AML-193 (cell line): ENCODE results near the gene SMIM7.
"Not testable (repeated sequence)": the region's sequence is repeated elsewhere in the genome, so short reads cannot be mapped to it uniquely, and the experiment has no call there.

ENCODE experiments used
- DNase-seq, 2 experiments: peaks; one replicate each; lab custom pipeline; 2025; lab: John Stamatoyannopoulos, UW

The SMIM7 gene

DNA sequence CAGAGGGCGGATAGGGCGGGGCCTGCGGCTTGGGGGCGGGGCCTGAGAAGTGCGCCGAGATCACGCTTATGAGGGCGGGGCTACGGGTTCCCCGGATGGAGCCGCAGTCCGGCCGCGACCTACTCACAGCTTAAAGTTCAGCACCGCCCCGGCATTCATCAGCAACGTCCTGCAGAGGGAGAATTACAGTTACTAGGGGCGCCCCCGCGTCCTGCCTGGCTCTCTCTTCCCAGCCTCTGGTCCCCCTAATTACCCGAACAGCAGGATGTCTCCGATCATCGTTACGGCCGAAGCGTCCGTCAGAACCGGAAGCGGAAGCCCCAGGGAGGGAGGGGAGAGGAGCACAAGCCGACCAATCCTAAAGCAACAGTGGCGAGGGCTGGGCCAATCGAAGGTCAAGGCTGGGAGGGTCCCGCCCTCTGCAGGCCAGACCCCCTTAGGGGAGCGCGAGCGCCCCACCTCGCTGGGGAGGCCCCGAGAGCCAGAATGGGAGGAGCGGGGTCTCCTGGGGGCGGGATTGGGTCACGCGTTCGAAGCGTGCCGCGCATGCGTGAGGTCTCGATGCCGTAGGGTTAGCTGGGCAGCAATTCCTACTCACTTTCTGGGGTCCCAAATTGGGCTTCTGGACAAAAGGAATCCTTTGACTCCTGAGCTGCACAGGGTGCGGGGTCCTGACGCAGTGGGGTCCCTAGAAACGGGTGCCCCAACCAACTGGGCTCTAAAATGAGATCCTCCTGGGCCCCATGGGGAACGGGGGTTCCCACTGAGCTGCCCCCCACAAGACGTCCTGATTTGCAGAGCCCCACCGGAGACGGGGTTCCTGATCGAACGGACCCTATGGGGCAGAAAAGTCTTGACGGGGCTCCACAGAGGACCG, at the start of gene SMIM7:
Gene SMIM7 (minus strand): TSS at position 313 of the 877 bp plus-strand sequence. CDS start 34 bp downstream, at position 279.
- peak; percentile 93 to 94 for DNase-seq

DNA sequence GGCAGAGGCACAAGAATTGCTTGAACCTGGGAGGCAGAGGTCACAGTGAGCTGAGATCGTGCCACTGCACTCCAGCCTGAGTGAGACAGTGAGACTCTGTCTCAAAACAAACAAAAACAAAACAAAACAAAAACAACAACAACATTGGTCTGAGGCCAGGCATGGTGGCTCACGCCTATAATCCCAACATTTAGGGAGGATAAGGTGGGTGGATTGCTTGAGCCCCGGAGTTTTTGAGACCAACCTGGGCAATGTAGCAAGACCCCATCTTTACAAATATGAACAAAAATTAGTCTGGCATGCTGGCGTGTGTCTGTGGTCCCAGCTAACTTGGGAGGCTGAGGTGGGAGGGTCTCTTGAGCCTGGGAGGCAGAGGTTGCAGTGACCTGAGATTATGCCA, 43.7 kb upstream of the SMIM7 start:
- DNase-seq = no peak

DNA sequence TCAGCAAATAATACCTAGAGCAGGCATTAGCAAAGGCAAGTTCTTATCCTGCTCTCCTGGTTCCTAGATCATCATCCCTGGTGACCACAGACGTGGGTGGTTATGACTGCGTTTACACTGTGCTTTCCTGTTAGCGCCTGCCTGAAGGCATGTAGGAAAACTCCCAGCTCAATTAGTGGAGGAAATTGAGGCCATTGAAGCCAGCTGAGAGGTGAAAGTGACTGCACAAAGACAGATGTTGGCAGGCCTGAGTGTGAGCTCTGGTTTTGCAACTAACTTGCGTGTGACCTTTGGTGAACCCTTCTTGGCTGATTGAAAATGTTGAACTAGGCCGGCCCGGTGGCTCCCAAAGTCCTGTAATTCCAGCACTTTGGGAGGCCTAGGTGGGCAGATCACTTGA, 42.2 kb upstream of the SMIM7 start:
- peak in 1 of 2 experiments; percentile 0 for DNase-seq

- no peak for DNase-seq
Observed at GRCh38 chr19:16698914-16699313, 39.0 kb upstream of the SMIM7 start.

DNA sequence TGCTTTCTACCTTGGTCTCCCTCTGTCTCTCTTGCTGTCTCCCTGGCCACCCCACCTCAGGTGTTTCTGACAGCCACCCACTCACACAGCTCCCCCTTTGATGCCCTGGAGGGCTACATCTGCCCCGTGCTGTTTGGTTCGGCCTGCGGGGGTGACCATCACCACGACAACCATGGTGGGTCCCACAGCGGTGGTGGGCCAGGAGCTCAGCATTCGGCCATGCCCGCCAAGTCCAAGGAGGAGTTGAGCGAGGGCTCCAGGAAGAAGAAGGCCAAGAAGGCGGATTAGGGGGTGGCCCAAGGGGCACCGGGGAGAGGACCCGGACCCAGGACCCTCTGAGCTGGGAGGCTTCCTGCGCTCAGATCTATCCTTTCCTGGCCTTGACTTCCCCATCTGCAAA, 28.1 kb upstream of the SMIM7 start:
- no peak for DNase-seq

GRCh38 chr19:16684216-16684615, 24.3 kb upstream of the SMIM7 start:
- no peak for DNase-seq

DNA sequence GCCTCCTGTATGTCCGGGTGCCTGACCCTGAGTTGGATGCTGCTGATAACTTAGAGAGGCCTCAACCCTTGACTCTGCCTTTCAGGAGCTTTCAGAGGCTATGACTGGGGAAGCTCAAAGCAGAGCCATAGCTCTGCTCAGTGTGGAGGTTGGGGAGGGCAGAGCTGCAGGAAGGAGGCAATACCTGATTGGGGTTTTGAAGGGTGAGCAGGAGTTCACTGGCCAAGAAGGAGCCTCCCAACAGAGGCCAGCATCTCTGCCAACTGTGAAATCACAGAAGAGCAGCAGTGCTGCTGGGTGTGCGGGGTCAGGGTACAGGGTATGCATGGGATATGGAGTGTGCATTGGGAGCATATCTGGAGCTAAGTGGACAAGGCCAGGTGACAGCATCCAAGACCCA, 22.6 kb upstream of the SMIM7 start:
- no peak for DNase-seq

GRCh38 chr19:16679811-16680210, 19.9 kb upstream of the SMIM7 start:
- no peak for DNase-seq

GRCh38 chr19:16678498-16678897, 18.6 kb upstream of the SMIM7 start:
- no peak for DNase-seq

DNA sequence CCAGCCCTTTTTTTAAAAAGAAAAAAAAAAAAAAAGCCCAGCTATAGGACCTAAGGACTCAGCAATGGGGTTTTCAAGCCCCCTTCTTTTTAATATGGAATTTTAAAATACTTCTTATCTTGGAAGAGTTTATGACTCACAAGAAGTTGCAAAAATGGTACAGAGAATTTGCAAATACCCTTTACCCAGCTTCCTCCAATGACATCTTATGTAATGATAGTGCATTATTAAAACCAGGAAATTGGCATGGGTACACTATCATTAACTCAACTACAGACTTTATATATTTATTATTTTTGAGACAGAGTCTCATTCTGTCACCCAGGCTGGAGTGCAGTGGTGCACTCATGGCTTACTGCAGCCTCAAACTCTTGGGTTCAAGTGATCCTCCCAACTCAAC, 17.1 kb upstream of the SMIM7 start:
- DNase-seq = peak in 1 of 2 experiments; percentile 17

GRCh38 chr19:16676101-16676798, 16.3 kb upstream of the SMIM7 start:
- no peak for DNase-seq

GRCh38 chr19:16673839-16674238, 13.9 kb upstream of the SMIM7 start:
- DNase-seq = not testable (repeated sequence)

DNA sequence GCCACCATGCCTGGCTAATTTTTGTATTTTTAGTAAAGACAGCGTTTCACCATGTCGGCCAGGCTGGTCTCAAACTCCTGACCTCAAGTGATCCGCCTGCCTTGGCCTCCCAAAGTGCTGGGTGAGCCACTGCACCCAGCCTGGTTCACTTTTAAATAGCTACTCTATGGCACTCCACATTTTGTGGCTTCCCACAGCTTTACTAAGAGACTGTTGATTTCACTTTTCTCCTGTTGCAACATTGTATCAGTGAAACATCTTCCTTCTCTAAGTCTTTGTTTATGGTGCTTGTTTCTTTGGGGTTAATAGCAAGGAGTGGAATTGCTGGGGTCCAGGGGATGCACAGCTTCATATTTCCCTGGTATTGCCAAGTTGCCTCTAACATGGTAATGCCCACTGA, 13.3 kb upstream of the SMIM7 start:
- DNase-seq = peak; percentile 19 to 22

DNA sequence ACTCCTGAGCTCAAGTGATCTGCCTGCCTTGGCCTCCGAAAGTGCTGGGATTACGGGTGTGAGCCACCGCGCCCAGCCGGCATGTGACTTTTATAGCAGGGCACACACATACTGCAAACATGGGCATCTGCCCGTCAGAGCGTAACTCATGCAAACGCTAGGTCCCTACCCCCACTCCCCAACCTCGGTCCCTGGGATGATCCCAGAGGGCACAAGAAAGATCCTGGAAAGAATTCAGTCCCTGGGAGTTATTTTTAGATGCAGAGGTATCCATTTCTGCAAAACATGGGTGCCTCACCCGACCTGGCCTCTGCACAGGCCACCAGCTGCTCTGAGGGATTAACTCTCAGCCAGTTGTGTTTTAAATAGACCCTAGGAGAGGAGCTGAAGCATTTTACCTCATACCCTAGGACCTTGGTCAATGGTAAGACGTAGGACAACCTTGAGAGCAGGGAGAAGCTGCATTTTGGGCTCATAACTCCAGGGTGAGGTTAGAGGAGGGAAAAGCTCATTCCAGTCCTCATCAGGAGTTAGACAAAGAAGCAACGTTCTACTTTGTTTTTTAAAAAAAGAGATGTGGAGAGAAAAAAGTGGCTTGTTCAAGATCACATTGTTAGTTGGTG, 11.8 kb upstream of the SMIM7 start:
- DNase-seq = no peak

- DNase-seq = no peak
Observed at GRCh38 chr19:16670291-16670690, 10.3 kb upstream of the SMIM7 start.

GRCh38 chr19:16668702-16669101, 8.8 kb upstream of the SMIM7 start:
- DNase-seq = not testable (repeated sequence)

DNA sequence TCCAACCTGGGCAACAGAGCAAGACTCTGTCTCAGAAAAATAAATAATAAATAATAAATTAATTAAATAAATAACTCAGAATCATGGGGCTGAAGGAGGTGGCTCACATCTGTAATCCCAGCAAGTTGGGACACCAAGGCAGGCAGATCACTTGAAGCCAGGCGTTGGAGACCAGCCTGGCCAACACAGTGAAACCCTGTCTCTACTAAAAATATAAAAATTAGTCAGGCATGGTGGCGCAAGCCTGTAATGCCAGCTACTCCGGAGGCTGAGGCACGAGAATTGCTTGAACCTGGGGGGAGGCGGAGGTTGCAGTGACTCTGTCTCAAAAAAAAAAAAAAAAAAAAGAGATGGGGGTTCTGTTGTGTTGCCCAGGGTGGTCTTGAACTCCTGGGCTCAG, 8.2 kb upstream of the SMIM7 start:
- DNase-seq = no peak

DNA sequence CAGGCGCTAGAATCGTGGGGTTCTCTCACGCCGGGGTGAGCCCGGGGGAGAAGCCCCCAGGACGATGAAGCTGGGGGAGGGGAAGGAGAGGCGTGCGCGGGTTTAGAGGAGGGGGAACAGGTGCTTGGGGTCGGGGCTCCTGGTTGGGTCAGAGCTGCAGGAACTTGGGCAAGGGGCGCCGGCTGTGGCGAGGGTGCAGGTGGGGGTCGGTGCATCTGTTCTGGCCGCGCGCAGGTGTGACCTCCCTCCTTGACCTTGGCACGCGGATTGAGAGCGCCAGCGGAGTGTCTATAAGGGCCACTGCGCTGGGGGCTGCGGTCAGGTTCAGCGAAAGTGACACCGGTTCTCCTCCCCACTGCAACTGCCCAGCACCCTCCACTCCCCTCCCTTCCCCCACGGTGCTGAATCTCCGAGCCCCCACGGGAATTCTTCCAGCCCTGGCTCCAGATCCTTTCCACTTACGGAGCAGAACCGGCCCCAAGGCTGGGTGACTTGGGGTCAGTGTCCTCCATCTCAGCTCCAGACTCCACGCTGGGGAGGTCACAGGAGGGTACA, 1.6 kb upstream of the SMIM7 start:
- DNase-seq = no peak

DNA sequence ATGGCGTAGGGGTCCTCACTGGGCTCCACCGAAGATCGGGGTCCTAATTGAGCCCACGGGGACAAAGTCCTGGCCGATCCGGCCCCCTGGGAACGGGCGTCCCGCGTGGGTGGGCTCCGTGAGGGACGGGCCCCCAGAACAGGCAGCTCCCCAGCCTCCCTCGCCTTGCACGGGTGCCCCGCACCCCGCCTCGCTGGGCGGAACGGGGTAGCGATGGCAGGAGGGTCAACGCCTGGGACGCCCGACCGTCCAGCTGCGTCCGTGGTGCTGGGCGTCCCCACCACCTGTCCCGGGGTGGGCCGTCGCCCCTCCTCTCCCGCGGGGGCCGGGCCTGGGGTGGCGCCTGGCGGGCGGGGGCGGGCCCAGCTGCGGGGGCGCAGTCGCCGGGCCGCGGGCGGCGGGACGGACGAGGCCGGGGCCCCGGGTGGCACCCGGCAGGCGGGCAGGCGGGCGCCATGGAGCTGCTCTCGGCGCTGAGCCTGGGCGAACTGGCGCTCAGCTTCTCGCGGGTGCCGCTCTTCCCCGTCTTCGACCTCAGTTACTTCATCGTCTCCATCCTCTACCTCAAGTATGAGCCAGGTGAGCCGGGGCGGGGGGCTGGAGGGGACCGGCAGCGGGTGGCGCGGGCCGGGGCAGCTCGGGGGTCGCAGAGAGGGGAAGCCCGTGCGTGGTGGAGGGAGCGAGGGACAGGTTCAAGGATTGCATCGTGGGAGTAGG, 977 bp upstream of the SMIM7 start, which contains the start of gene TMEM38A:
Gene TMEM38A (plus strand): TSS at position 377 of the 717 bp plus-strand sequence. CDS start 79 bp downstream, at position 456.
- no peak for DNase-seq

DNA sequence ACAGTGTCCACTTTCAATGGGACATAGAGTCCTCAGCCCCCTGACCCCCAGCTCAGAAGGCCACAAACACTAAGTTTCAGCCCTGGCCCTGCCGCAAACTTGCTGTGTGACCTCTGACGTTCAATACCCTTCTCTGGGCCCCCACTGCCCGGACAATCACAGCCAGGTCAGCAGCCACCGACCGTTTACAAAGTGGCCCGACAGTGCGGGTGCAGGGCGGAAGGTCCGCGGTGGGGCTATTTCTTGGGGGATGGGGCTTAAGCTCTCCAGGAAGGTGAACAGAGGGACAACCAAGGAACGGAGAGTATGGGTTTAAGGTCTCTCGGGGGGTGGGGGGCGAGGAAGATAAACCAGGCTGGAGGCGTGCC, 496 bp downstream of the SMIM7 start:
- no peak for DNase-seq

DNA sequence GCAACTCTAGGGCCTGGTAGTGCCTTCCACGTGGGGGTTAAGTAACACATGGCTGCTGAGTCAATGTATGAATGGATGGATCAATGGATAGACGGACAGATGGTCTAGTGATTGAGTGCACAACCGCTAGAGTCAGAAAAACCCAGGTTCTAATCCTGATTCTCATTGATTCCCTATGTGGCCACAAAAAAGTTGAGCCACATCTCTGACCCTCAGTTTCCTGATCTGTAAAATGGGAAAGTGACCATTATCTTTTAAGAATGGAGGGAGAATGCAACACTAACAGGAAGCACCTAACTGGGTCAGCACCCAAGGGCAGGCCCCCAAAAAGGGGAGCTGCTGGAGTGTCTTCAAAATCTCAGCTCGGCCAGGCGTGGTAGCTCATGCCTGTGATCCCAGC, 2.6 kb downstream of the SMIM7 start:
- DNase-seq = no peak

- DNase-seq = no peak
Observed at GRCh38 chr19:16655727-16656126, 4.2 kb downstream of the SMIM7 start.
